PFSK-1 (cell line): ENCODE results near the gene TTC38.

Experiments used
- FOXP2 ChIP-seq: optimal IDR thresholded peaks from 2 replicates; pipeline ENCODE3; 2011; ENCODE audit warnings: borderline replicate concordance, control low read depth, inconsistent platforms; ENCODE audit not compliant: insufficient read depth; ENCODE audit errors: extremely low read length, extremely low read depth
- POLR2AphosphoS5 ChIP-seq: IDR thresholded peaks from 2 replicates; pipeline ENCODE4 v1.6.1; 2012; ENCODE audit warnings: low read depth, mild to moderate bottlenecking, control low read depth, low read length, moderate library complexity
- SIN3A ChIP-seq: IDR thresholded peaks from 2 replicates; pipeline ENCODE4 v1.6.1; 2012; ENCODE audit warnings: mild to moderate bottlenecking, low read length, moderate library complexity, borderline replicate concordance; ENCODE audit not compliant: insufficient read depth
- TAF1 ChIP-seq: IDR thresholded peaks from 2 replicates; pipeline ENCODE4 v1.6.1; 2012; ENCODE audit warnings: low read length, control low read depth, borderline replicate concordance; ENCODE audit not compliant: insufficient read depth
- TF ChIP-seq, protein P1 (sequence below), 2 experiments: IDR thresholded peaks; 2 replicates each; pipeline versions ENCODE4 v1.6.1 to v1.8.0; 2011 to 2012; ENCODE audit warnings: low read depth in 2 of 2, low read length in 2 of 2, control low read depth in 1 of 2, inconsistent platforms in 1 of 2, mild to moderate bottlenecking in 1 of 2, moderate library complexity in 1 of 2; ENCODE audit not compliant: insufficient read depth in 1 of 2

The TTC38 gene

DNA sequence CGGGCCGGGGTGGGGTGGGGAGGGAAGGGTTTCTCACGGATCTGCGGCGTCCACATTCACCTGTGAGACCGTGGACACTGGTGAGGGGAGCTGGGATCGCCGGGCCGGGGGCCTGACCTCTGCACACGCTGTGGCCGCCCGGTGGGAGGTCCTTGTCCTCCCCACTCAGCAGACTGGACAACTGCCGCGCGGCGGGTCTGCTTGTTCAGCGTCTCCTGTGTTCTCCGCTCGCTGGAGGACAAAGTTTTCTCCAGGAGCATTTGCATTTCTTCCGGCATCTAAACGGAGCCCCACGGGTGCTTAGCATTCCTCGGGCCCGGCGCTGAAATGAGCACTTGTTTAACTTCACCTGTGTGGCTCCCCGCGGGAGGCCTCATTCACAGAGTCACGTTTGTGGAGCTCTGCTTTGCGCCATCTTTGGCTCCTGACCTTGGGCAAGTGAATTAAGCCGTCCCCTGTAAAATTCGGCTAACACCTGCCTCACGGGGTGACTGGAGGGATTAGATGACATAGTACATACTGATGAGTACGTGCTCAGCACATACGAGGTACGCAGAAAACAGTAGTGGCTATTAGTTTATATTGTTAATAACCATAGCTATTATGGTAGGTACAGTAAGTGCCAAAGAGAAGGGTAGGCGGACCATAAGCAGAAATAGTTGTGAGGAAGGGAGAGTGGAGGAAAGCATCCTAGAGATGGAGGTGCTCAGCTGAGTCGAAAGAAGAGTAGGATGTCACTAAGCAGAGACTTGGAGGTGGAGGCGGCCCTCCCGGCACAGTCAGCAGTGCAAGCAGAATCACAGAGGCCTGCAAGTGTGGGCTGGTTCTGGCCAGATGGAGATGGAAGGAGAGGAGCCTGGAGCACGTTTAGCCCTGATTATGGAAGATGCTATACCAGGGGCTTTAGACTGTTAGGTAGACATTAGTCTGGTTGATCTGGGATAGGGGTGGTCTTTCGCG, 68.6 kb downstream of the TTC38 start:
- TF ChIP-seq SIN3A (no peak), TAF1 (no peak), FOXP2 (no peak), POLR2AphosphoS5 (no peak)
- TF ChIP-seq, protein P1, sequence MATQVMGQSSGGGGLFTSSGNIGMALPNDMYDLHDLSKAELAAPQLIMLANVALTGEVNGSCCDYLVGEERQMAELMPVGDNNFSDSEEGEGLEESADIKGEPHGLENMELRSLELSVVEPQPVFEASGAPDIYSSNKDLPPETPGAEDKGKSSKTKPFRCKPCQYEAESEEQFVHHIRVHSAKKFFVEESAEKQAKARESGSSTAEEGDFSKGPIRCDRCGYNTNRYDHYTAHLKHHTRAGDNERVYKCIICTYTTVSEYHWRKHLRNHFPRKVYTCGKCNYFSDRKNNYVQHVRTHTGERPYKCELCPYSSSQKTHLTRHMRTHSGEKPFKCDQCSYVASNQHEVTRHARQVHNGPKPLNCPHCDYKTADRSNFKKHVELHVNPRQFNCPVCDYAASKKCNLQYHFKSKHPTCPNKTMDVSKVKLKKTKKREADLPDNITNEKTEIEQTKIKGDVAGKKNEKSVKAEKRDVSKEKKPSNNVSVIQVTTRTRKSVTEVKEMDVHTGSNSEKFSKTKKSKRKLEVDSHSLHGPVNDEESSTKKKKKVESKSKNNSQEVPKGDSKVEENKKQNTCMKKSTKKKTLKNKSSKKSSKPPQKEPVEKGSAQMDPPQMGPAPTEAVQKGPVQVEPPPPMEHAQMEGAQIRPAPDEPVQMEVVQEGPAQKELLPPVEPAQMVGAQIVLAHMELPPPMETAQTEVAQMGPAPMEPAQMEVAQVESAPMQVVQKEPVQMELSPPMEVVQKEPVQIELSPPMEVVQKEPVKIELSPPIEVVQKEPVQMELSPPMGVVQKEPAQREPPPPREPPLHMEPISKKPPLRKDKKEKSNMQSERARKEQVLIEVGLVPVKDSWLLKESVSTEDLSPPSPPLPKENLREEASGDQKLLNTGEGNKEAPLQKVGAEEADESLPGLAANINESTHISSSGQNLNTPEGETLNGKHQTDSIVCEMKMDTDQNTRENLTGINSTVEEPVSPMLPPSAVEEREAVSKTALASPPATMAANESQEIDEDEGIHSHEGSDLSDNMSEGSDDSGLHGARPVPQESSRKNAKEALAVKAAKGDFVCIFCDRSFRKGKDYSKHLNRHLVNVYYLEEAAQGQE (IDR thresholded peaks at IDR 0.05; ENCODE audit: insufficient read depth in 1 of 2, low read depth in 2 of 2, low read length in 2 of 2), result no peak

DNA sequence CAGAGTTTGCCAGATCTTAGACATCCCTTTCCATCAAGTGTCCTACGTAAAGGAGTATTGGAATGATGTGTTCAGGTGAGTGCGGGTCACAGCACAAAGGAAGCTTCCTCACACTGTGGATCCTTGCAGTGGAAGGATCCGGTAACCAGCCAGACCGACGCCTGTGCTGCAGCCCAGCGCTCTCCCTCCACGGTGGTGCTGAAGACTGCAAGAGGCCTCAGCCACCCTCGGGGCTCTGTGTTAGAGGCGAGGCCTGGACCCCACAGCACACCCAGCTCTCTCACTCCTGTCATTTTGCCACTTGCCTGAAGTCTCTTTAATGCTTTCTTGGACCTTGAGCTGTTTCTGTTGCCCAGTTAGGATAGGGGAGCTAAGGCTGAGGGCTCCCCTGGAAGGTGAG, 70.1 kb downstream of the TTC38 start:
- no peak for TF ChIP-seq FOXP2
- no peak for TF ChIP-seq TAF1
- no peak for TF ChIP-seq POLR2AphosphoS5
- TF ChIP-seq, protein P1 (IDR thresholded peaks at IDR 0.05; ENCODE audit: insufficient read depth in 1 of 2, low read depth in 2 of 2, low read length in 2 of 2), result peak in 1 of 2 experiments; percentile 65; a peak in 2 of 4 replicates
- no peak for TF ChIP-seq SIN3A

DNA sequence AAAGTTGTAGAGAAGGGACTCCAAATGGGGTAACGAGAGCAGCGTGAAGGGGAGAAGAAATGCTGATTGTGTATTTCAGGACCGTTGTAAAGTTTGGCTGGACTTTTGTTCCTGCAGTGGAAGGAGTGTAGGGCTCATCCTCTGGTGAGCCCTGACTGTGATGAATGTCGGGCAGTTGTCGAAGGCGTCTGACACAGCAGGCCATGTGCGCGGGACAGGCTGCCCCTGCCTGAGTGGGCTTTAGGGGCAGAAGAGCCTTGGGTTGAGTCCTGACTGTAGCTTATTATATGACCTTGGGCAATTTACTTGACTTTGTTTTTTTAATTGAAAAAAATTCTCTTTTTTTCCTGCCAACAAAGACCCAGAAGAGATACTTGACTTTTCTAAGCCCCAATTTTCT, 70.8 kb downstream of the TTC38 start:
- no peak for TF ChIP-seq SIN3A
- TF ChIP-seq POLR2AphosphoS5, result no peak
- no peak for TF ChIP-seq TAF1
- TF ChIP-seq, protein P1 (IDR thresholded peaks at IDR 0.05; ENCODE audit: insufficient read depth in 1 of 2, low read depth in 2 of 2, low read length in 2 of 2), result no peak
- TF ChIP-seq FOXP2, result no peak

DNA sequence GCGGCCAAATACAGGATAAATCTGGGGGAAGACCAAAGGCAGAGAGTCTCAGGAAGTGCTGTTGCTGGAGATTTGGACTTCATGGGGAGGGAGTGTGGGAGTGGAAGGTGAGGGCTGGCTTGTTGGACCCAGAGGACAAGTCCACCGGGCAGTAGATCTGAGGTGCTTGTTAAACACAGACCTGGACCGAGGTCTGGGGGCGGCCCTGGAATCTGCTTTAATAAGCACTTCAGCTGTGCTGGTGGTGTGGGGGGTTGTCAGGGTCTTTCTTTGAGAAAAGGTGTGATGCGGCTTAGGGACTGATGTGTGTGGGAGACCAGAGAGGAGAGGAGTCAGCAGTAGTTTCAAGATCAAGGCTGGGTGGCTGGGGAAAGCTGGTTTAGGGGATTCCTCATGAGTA, 72.1 kb downstream of the TTC38 start:
- TF ChIP-seq SIN3A (no peak), TAF1 (no peak), FOXP2 (no peak), POLR2AphosphoS5 (no peak)
- TF ChIP-seq, protein P1 (IDR thresholded peaks at IDR 0.05; ENCODE audit: insufficient read depth in 1 of 2, low read depth in 2 of 2, low read length in 2 of 2), result no peak
